HG03175 (cell line): ENCODE measurements around the gene GPR18.
A peak's percentile ranks its signal among the peaks of the same experiment; 100 is the strongest.

Experiments used
- ATAC-seq: cut with Tn5 transposase; IDR thresholded peaks from one replicate; pipeline ENCODE4 v1.9.1; 2021; ENCODE audit warnings: mild to moderate bottlenecking, moderate library complexity; ENCODE audit not compliant: unreplicated experiment

The GPR18 gene, protein sequence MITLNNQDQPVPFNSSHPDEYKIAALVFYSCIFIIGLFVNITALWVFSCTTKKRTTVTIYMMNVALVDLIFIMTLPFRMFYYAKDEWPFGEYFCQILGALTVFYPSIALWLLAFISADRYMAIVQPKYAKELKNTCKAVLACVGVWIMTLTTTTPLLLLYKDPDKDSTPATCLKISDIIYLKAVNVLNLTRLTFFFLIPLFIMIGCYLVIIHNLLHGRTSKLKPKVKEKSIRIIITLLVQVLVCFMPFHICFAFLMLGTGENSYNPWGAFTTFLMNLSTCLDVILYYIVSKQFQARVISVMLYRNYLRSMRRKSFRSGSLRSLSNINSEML

GRCh38 chr13:99258210-99258860, at the start of gene GPR18:
TSS of gene GPR18 (minus strand) at chr13:99258379. CDS start at chr13:99255872, 2,507 bp downstream.
- ATAC-seq = peak; percentile 87

- ATAC-seq = no peak
These were observed 49.6 kb upstream of the GPR18 start for GRCh38 chr13:99307648-99308339.

DNA sequence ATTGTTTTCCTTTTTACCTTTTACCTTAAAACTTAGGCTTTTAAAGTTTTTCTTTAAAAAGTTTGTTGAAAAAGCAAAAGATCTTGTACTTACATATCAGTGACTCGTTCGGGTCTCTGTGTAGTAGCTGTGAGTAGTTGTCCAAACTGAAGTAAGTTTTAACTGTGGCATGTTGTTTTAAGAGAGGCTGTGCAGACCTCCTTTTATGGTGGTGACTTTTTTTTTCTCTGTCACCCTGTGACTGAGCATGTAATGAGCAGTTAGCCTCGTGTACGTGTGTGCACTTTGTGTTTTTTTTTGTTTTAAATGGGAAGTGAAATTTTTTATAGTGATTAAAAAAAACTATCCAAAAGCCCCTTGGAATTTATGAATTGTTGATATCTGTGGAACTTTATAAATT, 49.1 kb upstream of the GPR18 start, which contains the start of gene GPR183:
TSS of gene GPR183 (minus strand) at position 153 of the 400 bp plus-strand sequence. CDS start 11,254 bp downstream, outside the sequence.
- peak; percentile 59 for ATAC-seq

- no peak for ATAC-seq
These were observed 47.4 kb upstream of the GPR18 start for GRCh38 chr13:99305566-99305965.

DNA sequence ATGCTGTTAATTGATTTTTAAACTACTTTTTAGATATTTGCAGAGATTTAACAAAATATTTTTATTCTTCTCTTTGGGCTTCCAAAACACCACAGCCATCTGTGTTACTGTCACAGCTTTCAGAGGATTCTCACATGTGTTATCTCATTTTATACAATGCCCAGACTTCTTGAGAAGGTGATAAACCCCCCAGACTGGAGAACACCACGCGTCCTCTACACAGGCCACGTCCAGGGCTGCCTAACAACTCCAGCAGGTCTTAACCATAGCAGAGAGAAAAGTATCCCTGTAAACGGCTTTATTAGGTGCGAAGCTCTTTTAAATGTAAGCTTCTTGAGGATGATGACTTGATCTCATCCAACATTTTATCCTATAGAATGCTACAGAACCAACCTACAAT, 47.0 kb upstream of the GPR18 start:
- ATAC-seq = no peak

- ATAC-seq = no peak
These were observed 46.4 kb upstream of the GPR18 start for GRCh38 chr13:99304541-99304940.

DNA sequence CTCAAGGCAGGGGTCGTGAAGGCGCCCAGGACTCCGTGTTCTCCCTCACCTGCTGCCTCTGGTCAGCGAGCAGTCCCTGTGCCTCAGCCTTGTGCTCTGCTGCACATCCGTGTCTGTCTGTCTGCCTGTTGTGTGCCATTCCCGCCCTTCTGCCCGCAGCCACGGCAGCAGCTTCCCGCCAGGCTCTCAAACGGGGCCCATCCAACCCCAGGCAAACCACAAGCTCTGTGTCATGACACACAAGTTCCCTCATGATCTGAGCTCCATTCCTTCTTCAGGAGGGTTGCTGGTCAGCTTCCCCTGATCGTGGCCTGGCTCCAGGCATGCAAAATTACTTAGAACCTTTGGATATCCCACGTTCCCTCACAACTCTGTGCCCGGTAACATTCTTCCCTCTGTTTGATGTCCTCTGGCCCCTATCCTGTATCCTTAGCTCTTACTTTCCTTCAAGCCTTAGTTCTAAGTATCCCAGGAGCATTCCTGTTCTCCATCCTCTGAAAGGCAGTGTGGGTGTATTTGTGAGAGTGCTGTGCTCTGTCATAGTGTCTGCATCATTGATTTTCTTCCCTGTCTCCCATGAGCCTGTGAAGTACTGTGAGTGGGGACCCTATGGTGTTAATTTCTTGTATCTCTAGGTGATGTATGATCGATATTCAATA, 45.8 kb upstream of the GPR18 start:
- no peak for ATAC-seq

DNA sequence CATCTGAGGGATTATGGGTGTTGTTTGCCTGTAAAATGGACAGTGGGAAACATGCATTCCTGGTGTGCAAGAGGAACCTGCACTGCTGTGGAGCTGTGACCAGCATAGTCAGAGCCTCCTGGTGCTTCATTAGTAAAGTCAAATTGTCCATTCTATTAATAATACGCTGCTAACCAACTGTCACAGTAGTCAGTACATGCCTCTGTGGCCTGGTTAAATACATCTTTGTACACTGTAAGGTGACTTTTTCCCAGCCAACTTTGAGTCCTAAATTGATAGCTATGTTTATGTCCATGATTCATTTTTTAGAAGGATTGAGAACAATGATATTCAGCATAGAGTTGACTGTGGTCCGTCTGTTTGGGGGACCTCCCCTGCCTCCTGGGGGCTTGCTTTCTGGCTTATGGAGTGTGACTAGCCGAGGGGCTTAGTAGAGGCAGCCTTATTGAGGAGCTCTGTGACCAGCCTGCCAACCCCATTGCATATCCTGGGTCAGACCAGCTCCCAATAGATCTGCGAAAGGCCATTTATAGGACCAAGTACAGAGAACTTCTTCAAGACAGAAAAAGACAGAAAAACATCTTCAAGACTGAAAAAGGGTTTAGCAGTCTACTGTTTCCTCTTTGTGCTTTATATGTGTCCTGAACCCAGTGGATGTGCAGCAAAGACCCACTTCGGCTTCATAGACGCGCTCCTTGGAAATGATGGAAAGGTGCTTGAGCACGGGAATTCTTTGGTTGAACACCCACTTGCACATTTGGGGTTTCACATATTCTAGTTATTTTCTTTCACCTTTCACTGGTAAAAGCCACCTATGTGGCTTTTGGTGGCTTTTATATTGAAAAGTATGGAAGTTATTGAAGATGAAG, 44.7 kb upstream of the GPR18 start:
- ATAC-seq = no peak

DNA sequence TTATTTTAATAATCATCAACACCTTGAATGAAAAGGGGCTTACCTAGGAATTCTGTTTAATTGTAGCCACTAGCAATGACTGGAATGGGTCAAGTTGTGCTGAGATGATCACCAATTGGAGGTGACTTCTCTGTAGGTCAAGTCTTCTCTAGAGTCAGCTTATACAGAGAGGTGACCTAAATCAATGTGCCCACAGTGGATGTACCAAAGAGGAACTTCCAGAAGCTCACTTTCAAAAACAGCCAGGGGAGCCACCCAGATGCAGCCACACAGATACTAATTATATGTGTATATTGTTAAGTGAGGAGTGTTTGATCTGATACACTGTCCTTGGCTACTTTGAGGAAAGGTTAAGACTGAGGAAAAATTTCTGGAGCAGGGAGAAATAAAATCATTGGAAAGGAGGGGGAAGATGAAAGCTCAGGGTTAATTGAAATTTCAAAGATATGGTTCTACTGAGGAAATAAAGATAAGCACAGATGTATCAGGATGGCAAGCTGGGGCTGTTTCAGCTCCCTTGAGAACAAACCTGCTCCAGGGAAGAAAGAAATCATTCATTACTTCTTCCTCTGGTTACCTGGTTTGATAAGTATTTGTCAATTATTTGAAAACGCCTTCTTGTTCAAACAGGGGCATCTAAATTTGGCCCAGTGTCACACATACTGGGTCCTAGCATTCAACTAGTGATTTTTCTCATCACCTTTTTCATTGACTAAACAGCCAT, 43.9 kb upstream of the GPR18 start:
- peak; percentile 22 for ATAC-seq

GRCh38 chr13:99301056-99301838, 43.1 kb upstream of the GPR18 start:
- no peak for ATAC-seq

DNA sequence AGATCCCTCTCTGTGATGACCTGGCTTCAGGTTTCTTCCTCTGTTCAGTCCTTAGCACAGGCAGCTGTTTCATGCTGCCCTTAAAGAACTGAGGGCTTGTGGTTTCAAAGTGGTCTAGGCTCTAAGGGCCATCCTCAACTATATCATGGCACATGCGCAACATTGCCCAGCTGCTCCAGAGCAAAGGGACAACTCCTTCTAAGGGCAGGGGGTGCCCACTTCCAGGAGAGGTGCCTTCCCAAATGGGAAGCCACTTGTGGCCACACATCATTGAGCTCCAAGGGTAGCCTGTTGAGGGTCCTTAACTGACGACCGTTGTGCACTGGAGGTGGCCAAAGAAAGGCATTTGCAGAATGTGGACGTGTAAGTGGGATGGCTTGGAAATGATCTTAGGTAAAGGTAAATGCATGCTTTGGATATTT, 41.8 kb upstream of the GPR18 start:
- ATAC-seq = no peak

GRCh38 chr13:99299256-99299919, 41.2 kb upstream of the GPR18 start:
- ATAC-seq = no peak

- no peak for ATAC-seq
These were observed 39.9 kb upstream of the GPR18 start for GRCh38 chr13:99298056-99298455.

DNA sequence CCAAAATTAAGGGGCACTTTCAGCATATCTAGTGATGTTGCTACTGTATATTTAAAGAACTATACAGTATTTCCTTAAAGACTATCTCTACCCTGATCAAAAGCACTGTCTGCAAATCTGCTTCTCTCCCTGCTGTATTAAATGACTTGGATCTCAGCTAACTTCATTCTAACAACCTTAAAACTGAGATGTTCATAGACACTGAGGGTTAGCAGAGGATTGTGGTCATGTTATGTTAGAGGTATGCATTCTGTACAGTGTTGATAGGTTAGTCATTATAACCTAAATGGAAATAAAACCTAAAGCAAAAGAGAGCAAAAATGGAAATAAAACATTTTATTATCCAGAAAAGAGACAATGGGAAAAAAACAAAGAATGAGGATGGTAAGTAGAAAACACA, 39.2 kb upstream of the GPR18 start:
- ATAC-seq = no peak

DNA sequence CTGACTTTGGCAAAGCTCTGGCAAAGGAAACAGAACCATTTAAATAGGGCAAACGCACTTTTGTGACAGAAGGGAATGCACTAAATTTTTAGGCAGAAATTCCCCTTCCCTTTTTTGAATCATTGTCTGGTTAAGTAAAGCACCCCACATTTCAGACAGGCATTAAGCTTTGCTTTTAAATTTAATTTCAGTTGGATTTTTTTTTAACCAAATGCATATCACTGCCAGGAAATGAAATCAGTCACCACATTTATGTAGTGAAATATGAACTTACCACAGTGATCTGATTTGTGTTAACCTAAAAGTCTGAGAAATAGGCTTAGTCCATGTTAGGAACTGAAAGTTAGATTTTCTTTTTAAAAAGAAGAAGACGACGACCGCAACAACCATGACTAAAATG, 38.2 kb upstream of the GPR18 start:
- ATAC-seq = peak; percentile 55

DNA sequence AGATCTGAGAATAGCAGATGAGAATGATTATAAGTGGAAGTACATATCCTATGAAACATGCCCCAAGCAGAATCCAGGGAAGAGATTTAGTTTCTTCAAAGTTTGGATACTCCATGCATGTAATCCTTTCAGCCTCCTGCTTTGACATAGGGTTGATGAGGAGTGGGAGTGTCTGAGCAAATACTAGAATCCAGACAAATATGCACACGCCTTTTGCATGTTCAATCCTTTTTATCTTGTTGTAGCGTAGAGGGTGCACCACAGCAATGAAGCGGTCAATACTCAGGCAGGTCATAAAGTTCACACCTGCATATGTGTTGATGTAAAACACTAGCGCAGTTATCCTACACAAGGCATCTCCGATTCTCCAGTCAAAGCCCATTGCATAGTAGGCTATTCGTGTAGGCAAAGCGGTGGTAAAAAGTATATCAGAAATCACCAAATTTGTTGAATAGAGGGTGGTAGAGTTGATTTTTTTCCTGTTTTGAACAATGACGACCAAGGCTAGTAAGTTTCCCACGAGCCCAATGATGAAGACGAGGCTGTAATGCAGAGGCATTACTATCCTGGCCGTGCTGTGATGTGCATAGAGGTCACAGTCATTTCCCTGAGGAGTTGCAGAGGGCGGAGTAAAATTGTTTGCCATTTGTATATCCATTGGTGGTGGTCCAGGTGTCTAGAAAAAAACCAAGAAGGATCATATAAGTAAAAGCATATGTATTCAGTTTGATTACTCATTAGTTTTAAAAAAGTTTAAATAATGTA, 37.5 kb upstream of the GPR18 start:
- no peak for ATAC-seq

DNA sequence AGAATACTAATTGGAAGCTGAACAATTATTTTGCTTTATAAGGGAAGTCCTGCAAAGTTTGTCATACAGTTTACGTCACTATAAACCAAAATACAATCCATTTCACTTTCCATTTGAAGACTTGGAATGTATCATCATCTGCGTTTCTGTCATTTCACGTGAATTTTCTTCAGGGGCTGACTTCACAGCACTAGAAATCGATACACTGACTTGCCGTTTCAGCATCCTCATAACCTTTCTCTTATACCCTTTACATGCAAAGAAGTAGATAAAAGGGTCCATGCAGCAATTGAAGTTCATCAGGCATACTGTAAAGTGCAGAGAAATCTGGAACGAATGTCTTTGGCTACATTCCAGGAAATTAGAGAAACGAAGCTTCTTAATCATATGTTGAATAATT, 36.8 kb upstream of the GPR18 start:
- no peak for ATAC-seq

DNA sequence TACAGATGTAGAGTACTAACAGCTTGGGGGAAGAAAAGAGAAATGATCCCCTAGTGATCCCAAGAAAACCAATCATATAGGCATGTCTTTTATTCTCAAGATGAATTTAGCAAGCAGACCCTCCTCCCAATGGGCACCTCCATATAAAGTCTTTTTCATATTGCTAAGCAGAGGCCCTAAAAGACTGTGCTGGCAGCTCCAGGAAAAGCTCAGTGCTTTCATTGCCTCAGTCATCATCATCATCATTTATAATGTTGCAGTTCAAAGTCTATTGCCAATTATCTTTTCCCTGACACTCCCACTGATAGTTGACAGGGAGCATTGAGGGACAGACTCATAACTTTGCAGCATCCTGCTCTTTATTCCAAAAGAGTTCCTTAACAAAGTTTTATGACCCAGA, 36.0 kb upstream of the GPR18 start:
- no peak for ATAC-seq
